ENCODE data around the gene EIF1AD.
"Not testable (repeated sequence)": the region's sequence is repeated elsewhere in the genome, so short reads cannot be mapped to it uniquely, and the experiment has no call there.

EIF1AD gene

DNA sequence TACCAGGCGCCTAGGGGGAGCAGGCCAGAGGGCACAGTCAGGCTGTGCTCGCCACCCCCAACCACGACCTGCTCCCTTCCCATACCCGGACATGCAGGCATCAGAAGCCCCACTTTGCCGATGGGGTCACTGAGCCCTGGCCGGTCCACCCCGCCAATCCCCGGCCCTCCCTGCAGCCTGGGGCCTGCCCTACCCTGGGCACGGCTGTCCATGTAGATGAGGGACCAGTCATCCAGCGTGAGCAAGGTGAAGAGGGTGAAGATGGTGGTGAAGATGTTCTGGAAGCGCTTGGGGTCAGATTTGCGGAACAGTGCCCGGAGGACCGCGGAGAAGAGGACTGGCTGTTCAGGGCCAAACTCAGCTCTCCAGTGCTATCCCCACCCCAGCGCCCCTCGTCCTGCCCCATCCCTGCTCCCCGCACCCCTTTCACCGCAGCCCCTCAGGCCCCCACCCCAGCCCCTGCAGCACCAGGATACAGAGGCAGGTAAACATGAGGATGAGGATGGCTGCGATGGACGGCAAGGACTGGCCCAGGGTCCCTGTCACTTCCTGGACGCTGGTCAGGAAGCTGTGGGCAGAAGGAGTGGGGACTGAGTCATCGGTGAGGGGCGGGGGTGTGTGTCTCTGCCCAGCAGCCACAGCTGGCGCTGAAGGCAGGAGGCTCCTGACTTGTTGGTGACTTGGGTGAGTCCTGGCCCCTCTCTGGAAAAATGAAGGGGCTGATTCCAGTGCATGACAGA lies 18.8 kb upstream of the EIF1AD start:
- DNase-seq = no peak

- no peak for DNase-seq
These were observed 18.3 kb upstream of the EIF1AD start for GRCh38 chr11:66020212-66020611.

GRCh38 chr11:66017321-66017720 lies 15.4 kb upstream of the EIF1AD start:
- DNase-seq = no peak

GRCh38 chr11:66016793-66017177 lies 14.8 kb upstream of the EIF1AD start:
- DNase-seq = no peak

- DNase-seq = no peak
These were observed 14.2 kb upstream of the EIF1AD start for GRCh38 chr11:66015936-66016792.

- no peak for DNase-seq
These were observed 13.5 kb upstream of the EIF1AD start for GRCh38 chr11:66015454-66015881.

DNA sequence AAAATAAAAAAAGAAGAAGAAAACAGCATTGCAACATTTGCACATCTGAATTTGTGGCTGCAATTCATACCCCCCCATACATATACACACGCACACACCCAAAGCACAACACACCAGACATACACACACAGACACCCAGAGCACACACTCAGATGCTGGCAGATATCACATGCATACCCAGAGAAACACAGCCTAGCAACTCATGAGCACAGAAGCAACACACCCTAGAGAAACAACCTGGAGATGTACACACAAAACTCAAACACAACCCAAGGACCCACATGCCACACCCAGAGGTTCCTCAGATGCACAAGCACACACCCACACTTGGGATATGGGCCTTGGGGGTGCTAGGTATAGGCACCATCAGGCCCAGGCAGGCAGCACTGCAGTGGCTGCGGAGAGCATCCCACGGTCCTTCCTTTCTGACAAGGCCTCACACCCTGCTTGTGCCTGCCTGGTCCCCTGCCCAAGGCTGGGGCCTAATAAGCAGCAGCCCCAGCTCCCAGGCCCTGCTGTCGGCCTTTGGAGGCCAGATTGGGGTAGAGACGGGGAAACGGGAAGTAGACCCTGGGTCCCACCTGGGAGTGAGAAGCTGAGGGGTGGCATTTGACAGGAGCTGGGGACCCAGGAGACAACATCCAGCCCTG lies 13.0 kb upstream of the EIF1AD start:
- DNase-seq = no peak

DNA sequence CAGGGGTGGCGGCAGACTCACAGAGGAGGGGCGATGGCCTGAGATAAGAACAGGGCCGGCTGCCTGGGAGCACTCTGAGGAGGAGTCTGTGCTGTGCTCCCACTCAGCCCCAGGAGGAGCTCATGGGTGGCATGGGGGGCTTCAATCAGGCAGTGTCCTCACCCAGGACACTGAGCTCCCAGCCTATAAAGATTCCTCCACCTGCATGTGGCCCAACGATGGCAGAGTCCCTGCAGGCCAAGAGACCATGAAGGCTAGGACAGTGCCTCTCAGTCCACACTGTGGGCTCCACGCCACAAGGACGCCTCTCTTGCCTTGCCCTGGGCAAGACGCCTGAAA lies 11.8 kb upstream of the EIF1AD start:
- DNase-seq = no peak

DNA sequence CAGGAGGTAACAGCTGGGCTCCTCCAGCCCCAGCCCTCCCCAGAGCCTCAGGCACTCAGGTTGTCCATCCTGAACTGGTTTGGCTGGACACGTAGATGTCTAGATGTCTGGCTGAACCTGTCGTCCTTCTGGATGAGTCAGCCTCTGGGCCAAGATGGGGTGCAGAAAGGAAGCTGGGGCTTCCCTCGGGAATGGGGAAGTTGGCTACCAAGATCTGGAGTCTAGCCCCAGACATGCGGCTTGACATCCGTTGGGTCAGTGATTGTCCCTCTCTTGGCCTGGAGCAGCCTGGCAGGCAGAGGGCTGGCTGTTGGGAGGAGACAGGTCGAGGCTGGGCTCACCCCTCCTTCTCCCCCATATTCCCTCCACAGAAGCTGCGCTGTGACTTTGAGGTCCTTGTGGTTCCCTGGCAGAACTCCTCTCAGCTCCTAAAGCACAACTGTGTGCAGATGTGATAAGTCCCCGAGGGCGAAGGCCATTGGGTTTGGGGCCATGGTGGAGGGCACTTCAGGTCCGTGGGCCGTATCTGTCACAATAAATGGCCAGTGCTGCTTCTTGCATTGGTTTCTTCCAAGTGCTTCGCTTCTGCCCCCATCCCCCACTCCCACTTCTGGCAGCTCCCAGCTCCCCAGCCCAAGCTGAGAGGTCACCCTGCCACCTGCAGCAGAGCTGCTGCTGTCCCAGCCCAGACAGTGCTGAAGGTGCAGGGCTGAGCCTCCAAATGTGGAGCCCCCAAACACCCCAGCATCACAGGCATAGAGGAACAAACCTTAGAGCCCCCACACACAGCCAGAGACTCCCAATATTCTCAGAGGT lies 11.2 kb upstream of the EIF1AD start:
- no peak for DNase-seq

DNA sequence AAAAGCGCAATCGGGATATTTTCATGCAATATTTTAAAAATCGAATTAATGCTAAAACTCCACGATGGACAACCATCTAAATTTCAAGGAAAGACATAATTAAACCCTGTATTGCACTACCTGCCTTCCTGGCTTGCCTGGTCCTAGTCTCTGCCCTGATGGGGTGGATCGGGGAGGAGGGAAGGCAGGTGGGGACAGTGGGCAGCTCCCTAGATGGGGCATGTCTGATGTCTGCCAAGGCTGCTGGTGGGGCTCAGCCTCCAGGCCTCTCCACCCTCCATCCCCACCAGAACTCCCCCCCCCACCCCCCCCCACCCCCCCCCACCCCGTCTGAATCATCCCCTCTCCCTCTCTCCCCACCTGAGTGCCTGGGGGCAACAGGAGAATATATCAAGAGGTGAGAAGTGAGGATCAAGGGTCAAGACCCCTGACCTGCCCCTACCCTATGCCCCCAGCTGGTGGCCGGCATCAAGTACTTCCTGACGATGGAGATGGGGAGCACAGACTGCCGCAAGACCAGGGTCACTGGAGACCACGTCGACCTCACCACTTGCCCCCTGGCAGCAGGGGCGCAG lies 10.5 kb upstream of the EIF1AD start:
- DNase-seq = no peak

DNA sequence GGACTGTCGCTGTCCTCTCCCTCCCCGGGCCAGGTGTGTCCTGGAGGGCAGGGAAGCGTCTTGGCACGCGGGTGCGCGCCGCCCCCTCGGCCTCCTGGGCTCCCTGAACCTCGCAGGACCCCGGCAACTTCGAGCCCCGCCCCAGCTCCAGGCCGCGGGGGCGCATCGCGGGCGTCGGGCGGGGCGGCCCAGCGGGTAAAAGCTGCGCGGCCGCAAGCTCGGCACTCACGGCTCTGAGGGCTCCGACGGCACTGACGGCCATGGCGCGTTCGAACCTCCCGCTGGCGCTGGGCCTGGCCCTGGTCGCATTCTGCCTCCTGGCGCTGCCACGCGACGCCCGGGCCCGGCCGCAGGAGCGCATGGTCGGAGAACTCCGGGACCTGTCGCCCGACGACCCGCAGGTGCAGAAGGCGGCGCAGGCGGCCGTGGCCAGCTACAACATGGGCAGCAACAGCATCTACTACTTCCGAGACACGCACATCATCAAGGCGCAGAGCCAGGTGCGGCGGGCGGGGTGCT lies 9.9 kb upstream of the EIF1AD start, which contains the start of gene CST6:
Gene CST6 (plus strand): TSS at position 224 of the 519 bp plus-strand sequence. CDS start 37 bp downstream, at position 261.
- DNase-seq = no peak

DNA sequence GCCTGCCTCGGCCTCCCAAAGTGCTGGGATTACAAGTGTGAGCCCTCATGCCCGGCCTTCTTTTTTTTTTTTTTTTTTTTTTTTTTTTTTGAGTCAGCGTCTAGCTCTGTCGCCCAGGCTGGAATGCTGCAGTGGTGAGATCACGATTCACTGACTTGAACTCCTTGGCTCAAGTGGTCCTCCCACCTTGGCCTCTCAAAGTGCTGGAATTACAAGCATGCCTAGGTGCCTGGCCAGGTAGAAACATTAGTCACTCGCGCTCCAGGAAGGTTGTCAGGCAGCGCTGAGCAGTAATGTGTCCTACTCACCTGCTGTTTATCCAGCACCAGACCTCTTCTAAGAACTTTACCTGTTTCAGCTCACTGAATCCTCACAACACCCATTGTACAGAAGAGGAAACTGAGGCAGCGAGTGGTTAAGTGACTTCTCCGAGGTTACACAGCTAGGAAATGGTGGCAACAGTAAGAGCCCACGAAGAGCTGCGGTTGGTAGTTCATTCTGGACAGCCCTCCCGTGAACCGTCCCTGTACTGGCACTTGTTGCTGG lies 9.4 kb upstream of the EIF1AD start:
- DNase-seq = no peak

- not testable (repeated sequence) for DNase-seq
These were observed 8.1 kb upstream of the EIF1AD start for GRCh38 chr11:66010036-66010435.

DNA sequence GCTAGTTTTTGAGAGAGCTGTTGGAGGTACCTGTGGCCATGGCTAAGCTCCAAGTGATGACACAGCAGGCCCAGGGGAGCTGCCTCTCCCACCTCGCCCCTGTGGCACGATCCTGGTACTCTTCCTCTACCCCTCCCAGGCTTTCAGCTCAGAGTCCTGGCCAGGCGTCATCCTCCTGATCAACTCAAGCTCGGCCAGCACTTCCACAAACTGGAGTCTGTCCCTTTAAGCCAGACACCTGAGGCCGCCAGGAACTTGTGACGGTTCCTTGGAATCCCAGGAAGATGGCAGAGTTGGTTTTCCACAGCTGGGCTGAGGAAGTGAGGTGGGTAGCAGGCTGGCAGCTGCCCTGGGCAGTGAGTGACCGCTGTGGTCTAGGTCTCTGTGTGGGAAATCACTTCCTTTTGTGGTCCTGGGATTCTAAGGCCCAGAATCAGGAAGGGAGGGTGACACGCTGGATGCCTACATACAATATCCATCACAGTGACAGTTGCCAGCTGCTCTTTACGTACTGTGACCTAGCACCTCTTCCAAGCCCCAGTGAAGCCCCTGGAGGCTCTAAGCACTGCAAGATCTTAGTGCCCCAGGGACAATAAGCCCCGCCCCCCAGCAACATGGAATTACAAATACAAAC lies 6.6 kb upstream of the EIF1AD start:
- DNase-seq = no peak

- DNase-seq = no peak
These were observed 6.1 kb upstream of the EIF1AD start for GRCh38 chr11:66008095-66008467.

- no peak for DNase-seq
These were observed 5.3 kb upstream of the EIF1AD start for GRCh38 chr11:66007201-66007634.

DNA sequence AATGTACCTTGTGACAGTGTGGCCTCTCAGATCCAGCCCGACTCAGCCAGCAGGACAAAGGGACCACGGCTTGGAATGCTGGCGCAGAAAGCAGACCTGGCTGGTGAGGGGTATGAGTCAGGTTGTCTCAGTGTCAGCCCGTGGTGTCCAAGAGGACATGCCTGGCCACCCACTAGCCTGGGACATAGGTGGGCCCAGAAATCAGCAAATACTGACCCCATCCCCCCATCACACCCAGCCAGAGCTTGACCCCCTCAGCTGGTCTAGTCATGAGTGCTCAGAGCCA lies 4.9 kb upstream of the EIF1AD start:
- no peak for DNase-seq

DNA sequence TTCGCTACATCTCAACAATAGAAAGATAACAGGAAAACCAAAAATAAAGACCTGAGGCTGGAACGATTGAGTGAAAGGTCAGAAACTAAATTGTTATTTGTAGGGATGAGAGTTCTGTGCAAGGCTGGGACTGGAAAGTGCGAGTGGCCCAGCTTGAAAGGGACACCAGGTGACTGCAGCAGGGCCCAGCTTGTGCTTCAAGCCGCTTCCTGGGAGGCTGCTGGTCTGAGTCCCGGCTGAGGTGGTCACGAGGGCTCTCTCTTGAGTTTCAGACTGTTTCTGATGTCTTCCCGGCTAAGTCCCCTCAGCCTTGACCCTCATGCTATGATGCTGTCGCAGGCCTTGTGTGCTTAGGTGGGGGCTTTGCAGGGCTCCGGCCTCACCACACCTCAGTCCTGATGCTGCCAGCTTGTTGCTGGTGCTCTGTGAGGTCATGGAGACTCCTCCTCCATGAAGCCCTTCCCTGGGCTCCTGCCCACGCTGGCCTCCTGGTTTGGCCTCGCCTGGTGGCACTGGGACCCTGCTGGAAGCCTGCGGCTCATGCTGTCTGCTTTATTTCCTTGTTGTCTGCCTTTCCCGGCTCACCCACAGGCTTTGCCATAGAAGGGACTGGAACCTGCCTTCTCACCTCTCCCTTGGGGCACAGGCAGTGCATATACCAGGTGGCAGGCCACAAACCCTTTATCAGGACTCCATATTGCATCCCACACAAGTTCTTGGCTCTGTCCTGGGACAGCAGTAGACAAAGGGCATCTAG lies 4.4 kb upstream of the EIF1AD start:
- no peak for DNase-seq

DNA sequence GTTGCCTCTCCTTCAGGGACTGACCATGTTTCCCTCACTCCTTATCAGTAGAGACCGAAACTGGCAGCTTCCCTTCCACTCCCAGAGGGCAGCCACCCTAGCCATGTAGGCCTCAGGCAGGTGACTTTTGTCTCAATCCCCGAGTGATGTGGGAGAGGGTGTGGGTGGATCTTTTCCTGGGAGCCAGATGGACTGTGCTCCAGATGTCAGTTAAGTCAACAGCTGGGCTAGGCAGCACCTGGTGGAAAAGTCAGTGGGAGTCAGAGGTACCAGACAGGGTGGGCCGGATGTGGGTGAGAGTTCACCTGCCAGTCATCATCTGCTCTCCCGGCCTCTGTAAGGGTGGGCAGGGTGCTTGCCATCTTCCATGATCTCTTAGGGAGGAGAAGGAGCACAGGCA lies 2.2 kb upstream of the EIF1AD start:
- no peak for DNase-seq

- no peak for DNase-seq
These were observed 1.3 kb upstream of the EIF1AD start for GRCh38 chr11:66003291-66003690.

GRCh38 chr11:66002648-66003225 lies 780 bp upstream of the EIF1AD start:
- no peak for DNase-seq
